HUDEP-2 (cell line): ENCODE measurements around the gene MPST.

Source experiments
- DNase-seq, 76 experiments: peaks; one replicate each; lab custom pipeline; 2025; ENCODE audit not compliant: unreplicated experiment in 76 of 76; lab: John Stamatoyannopoulos, UW

Gene MPST

DNA sequence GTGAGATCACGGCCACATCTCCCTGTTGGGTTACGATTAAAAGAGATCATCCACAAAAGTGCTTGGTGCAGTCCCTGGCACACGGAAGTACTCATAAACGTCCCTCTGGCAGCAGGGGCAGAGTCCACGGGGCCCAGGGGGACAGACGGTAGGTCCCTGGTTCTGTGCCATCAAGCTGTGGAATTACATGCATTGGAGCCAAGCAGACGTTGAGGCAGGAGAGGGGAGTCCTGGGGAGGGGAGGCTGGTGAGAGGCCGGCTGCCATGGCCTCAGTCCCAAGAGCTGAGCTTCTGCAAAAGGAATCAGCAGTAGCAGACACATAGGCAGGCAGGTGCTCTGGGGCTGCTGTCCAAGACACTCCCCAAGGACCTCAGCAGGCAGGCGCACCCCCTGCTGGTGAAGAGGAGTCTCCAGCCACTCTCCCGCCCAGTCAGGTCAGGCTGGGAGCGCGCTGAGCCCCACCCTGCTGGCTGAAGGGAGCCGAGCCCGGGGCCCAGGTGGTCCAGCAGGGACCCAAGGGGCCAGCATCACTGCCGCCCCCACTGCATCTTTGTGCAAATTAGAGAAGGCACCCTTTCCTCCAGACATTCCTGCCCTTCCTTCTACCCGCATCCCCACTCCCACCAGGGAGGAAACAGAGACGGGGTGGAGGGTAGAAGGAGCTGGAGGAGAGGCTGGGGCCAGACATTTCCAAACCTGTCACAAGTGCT, 24.4 kb downstream of the MPST start:
- DNase-seq: peak in 71 of 76 experiments; percentile 15 to 84 (median 67)

- no peak for DNase-seq
Measured at GRCh38 chr22:37044634-37045625, 25.4 kb downstream of the MPST start.

DNA sequence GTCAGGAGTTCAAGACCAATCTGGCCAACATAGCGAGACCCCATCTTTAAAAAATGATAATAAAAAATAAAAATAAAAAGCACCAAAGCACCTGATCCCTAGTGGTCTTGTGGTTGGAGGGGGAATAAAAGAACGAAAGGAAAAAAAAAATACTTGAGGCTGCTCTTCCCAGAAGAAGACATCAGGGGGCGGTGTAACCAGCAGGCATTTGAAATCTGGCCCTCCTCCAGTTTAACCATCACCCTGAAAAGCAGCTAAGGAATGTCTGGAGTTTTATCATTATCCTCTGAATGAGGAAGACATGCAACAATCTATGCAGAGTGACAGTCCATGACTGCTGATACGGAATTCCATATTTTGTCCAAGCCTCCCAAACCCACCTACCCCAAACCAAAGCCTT, 26.4 kb downstream of the MPST start:
- peak in 4 of 76 experiments; percentile 5 to 28 (median 14) for DNase-seq

GRCh38 chr22:37046589-37046988, 27.0 kb downstream of the MPST start:
- no peak for DNase-seq

DNA sequence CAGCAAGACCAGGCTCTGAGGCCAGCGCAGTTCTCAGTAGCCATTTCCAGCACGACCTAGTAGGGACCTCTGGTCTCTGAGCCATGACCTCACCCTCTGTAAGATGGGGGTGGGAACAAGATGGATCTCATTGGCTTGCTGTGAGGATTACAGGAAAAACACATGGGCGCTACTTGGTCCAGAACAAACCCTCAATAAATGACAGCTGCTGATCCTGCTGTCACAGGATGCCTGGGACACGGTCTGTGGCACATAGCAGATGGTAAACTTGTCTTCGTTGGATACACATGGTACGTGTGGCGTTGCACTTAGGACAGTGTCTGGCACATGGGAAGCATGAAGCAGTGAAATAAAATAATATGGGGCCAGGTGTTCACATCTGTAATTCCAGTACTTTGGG, 27.5 kb downstream of the MPST start:
- DNase-seq: no peak

DNA sequence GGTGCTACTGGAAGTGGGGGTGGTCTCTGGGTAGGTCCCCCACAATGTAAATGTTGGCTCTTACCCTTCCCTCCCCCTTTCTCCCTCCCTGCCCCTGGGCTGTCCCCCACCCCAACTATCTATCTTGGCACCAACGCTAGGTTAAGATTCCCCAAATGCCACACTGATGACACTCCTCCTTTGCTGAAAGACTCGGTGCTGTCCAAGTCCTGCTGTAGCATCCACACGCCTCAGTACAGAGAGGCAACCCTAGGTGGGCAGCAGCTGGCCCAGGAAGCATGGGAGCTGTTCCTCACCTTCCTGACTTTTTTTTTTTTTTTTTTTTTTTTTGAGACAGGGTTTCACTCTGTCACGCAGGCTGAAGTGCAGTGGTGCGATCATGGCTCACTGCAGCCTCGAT, 28.6 kb downstream of the MPST start:
- DNase-seq: no peak

- no peak for DNase-seq
Measured at GRCh38 chr22:37049224-37049623, 29.7 kb downstream of the MPST start.

- no peak for DNase-seq
Measured at GRCh38 chr22:37050913-37051312, 31.4 kb downstream of the MPST start.

DNA sequence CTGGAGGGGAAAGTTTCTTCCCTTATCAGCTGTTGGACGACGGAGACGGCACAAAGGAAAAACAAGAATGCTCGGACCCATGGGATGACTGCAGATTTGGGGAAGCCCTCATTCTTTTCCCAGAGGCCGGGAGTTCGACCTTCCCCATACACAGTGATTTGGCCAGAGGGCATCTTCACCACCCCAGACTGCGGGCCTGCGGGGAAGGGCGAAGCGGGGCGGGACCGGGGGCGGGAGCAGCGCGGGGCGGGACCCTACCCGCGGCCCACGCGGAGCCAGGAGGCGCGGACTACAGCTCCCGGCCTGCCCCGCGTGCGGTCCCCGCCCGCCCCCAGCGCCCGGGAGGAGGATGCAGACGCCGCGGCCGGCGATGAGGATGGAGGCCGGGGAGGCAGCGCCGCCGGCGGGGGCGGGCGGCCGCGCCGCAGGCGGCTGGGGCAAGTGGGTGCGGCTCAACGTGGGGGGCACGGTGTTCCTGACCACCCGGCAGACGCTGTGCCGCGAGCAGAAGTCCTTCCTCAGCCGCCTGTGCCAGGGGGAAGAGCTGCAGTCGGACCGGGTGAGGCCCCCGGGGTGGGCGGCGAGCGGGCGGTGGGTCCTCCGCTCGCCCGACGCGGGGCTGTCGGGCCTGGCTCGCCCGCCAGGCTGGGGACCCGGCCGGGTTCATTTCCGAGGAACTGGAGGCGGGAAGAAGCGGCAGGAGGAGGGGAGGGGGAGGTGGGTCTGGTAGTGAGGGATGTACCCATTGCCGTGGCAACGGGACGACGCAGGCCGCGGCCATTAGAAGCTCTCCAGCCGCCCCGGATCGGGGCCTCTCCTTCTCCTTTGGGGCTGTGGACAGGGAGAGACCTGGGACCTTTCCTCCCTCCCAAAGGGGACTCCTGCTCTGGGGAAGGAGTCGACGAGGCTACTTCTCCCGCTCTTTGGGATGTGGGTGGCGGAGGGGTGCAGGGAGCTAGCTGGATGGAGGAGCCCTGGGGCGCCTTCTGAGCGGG, 32.1 kb downstream of the MPST start, which contains the start of gene KCTD17:
TSS of gene KCTD17 (plus strand) at position 352 of the 995 bp plus-strand sequence. CDS start at position 371, 19 bp downstream.
- peak in 55 of 76 experiments; percentile 1 to 72 (median 44) for DNase-seq

DNA sequence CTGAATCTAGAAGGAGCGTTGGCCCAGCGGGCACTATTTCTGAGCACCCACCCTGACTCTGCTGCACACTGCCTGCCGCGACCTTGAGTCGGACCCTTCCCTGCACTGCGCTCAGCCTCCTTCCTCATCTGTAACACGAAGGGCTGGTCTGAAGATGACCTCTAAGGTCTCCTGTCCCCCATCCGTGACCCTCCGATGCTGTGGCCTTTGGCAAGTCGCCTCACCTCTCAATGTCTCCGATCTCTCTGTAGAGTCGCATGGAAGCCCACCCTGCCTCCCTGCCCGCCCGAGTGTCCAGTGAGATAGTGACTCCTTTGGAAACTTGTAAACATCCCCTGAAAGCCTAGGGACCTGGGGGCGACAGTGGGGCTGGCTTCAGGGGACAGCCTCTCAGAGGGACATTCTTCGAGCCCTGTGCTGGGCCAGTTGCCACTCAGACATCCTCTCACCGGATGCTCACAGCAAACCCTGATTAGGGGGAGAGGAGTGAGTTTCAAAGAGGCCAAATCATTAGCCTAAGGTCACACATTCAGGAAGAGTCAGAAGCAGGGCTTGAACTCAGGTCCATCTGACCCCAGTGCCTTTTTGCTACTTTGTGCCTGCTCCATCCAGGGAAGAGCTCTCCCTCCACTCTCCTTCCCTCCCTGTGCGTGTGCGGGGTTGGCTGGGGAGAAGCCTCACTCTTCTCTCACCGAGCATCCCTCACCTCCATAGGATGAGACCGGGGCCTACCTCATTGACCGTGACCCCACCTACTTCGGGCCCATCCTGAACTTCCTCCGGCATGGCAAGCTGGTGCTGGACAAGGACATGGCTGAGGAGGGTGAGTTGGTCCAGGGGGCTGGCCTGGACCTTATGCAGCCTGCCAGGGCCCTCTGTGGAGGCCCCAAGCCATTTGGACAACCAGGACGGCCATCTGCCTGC, 33.1 kb downstream of the MPST start:
- no peak for DNase-seq

- DNase-seq: peak in 73 of 76 experiments; percentile 23 to 88 (median 61)
Measured at GRCh38 chr22:37053310-37054055, 33.9 kb downstream of the MPST start.

GRCh38 chr22:37054056-37054395, 34.5 kb downstream of the MPST start:
- DNase-seq: peak in 4 of 76 experiments; percentile 37 to 57 (median 48)

DNA sequence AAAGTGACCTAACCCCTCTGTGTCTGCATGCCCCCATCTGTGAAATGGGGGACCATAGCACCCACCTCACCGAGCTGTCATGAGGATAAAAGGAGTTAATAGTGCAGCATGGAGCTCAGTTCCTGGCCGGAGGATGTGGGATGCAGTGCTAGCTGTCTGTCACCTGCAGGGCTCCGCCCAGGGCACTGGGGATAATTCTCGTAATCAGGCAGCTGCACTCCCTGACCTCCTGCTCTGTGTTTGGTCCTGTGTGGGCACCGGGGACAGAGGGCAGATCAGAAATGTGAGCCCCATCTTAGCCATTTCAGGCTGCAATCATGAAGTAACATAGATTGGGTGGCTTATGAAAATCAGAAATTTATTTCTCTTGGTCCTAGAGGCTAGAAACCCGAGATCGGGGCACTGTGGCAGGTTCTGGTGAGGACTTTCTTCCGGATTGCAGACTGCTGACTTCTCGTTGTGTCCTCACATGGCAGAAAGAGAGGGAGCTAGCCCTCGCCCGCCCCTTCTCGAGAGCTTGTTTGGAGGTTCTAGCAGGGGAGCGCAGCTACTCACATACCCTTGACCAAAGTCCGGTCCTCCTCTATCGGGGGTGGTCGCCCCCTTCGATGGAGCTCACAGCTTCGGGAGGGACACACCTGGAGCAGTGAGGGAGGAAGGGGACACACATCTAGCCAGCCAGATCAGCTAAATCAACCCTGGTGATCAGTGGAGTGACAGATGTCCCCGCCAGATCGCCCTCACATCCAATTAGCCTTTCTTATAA, 35.2 kb downstream of the MPST start:
- no peak for DNase-seq

DNA sequence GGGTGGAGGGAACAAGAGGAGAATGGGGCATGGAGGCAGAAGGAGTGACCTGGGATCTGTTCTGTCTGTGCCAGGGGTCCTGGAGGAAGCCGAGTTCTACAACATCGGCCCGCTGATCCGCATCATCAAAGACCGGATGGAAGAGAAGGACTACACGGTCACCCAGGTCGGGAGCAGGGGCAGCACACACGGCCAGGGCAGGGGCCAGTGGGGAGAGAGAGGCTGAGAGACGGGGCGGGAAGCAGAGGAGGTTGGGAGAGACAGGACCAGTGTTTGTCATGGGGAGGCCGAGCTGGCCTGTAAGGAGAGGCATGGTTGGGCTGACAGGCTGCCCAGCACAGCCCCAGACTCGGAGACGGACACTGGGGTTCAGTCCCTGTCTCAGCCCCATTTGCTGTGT, 36.7 kb downstream of the MPST start:
- DNase-seq: no peak

GRCh38 chr22:37057226-37057625, 37.7 kb downstream of the MPST start:
- DNase-seq: no peak

GRCh38 chr22:37057796-37058510, 38.4 kb downstream of the MPST start:
- no peak for DNase-seq
